Astrocyte of the spinal cord (primary cell): ENCODE data around the gene EIF2AK2.
A peak's percentile ranks its signal among the peaks of the same experiment; 100 is the strongest.

Source experiments
- DNase-seq: peaks from one replicate; pipeline ENCODE4 v3.0.0; 2011; ENCODE audit warnings: low read depth, low spot score
- H3K4me3 ChIP-seq: 2 replicates; pipeline ENCODE4 v1.5.1; 2011; ENCODE audit warnings: low read depth, mild to moderate bottlenecking, low read length, moderate library complexity
- in situ Hi-C: cut with HindIII; loops from 2 replicates; pipeline ENCODE4 v1.10.0; 2017; ENCODE audit warnings: low sequenced_read_pairs
- TF ChIP-seq, protein P1 (sequence below): IDR thresholded peaks from 2 replicates; pipeline ENCODE4 v1.5.1; 2012; ENCODE audit warnings: low read depth, mild to moderate bottlenecking, low read length, inconsistent platforms

EIF2AK2 gene

DNA sequence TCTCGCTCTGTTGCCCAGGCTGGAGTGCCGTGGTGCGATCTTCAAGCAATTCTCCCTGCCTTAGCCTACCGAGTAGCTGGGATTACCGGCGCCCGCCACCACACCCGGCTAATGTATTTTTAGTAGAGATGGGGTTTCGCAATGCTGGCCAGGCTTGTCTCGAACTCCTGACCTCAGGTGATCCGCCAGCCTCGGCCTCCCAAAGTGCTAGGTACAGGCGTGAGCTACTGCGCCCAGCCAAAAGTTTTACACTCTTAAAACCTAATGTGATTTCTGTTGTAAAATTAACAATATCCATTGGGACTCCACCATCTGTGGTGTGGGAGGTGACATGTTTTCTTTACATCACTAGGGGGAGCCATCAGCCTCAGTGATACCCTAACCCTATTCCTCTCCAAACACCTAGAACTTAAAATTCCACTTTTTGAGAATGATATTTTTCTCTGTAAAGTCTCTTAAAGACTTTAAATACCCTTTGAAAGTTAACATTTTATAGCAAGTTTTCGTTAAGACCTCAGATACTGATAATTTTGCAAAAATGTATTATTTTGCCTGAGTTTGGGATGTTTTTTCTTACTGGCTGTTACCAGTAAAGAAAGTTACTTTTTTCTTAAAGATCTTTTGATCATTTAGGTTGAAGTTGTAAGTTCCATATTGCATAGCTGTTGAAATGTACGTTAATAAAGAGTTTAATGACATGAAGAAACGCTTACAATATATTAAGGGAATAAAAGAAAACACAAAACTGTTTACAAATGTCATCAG, 11.6 kb upstream of the EIF2AK2 start:
- in situ Hi-C loops: no loop called here
- no peak overlapping the region for H3K4me3 ChIP-seq
- TF ChIP-seq, protein P1, sequence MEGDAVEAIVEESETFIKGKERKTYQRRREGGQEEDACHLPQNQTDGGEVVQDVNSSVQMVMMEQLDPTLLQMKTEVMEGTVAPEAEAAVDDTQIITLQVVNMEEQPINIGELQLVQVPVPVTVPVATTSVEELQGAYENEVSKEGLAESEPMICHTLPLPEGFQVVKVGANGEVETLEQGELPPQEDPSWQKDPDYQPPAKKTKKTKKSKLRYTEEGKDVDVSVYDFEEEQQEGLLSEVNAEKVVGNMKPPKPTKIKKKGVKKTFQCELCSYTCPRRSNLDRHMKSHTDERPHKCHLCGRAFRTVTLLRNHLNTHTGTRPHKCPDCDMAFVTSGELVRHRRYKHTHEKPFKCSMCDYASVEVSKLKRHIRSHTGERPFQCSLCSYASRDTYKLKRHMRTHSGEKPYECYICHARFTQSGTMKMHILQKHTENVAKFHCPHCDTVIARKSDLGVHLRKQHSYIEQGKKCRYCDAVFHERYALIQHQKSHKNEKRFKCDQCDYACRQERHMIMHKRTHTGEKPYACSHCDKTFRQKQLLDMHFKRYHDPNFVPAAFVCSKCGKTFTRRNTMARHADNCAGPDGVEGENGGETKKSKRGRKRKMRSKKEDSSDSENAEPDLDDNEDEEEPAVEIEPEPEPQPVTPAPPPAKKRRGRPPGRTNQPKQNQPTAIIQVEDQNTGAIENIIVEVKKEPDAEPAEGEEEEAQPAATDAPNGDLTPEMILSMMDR: peak; percentile 82
- DNase-seq: peak; percentile 59

DNA sequence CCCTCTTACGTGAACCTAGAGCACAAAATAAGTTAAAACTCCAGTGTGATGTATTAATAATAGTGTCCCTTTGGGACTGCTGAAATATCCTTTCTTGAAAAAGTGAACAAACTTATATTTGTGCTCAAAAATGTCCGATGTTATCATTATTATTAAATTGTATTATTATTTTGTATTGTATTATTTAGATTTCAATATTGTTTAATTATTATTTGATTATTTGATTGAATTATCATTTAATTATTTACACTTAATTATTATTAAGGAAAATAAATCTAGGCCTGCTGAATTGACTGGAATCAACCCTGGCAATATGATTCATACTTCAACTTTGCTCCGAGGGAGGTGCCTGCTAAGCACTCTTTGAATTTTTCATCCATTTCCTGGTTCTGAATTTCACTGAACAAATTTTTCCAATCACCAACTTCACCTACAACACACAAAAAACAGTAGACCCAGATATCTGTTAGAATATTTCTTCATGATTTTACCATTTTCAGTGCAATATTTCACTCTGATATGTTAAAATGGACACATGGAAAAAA, 10.9 kb upstream of the EIF2AK2 start:
- in situ Hi-C loops: no loop called here
- no peak overlapping the region for H3K4me3 ChIP-seq
- no peak for DNase-seq
- TF ChIP-seq, protein P1: no peak

DNA sequence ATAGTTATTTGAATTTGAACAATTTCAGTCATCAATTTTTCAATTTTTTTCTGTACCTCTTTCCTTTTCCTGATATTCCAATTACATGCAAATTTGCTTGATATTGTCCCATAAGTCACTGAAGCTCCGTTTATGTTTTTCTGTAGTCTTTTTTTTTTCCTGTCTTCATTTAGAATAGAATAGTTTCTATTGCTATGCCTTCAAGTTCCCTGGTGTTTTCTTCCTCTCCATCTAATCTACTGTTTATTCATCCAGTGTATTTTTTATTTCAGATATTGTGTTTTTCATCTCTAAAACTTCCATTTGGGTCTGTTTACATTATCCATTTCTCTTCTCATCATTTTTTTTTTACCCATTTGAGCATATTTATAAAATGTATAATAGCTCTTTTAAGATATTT, 8.0 kb upstream of the EIF2AK2 start:
- H3K4me3 ChIP-seq: no peak overlapping the region
- no peak for DNase-seq
- TF ChIP-seq, protein P1: no peak
- in situ Hi-C loops: no loop called here

DNA sequence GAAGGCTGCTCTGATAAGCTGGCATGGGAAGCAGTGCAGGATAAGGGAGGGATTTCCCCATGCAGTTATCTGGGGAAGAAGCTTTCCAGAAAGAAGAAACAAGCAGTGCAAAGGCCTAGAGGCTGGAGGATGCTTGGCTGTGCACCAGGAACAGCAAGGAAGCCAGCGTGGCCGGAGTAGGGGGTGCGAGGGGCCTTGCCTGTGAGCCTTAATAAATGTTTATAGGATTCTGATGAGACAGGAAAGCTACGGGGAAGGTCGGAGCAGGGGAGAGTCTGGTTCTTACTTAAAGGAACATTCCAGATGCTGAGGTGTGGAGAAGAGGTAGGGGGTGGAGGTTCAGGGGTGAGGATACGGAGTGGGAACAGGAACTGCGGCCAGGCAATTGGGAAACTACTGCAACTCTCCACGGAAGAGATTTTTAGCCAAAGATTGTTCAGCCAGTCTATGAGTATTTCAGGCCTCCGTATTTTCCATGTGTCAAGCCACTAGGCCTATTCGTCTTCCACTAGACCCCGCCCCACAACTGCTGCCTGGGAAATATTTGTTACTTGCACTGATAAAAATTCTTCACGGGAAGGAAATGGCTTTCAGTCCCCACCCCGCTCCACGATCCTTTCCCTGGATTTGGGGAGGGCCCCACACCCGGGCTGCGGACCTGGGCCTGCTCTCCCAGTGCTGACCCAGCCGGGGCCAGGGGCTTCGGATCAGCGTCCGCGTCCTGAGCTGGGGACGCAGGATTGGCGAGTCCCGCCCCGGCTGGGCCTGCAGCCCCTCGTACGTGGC, 516 bp downstream of the EIF2AK2 start:
- TF ChIP-seq, protein P1: no peak

DNA sequence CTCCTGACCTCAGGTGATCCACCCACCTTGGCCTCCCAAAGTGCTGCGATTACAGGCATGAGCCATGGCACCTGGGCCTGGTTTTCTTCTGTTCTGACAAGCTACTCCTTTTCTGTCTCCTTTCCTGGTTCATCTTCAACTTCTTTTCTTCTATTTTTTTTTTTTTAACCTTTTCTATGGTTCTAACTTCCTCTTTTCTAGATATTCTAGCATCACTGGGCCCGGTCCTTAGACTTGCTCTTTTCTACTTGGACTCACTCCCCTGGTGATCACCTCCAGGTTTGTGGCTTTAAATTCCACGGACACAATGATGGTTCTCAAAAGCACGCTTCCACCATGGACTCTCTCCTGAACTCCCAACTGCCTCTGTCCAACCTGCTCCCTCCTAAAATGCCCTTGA, 2.0 kb downstream of the EIF2AK2 start:
- in situ Hi-C loops: no loop called here
- H3K4me3 ChIP-seq: no peak overlapping the region
- DNase-seq: no peak
- TF ChIP-seq, protein P1: no peak

More for the DNA sequence above, 516 bp downstream of the EIF2AK2 start:
- peak overlapping the region; percentile 77 for H3K4me3 ChIP-seq
- in situ Hi-C loops: no loop called here
- DNase-seq: peak; percentile 62

DNA sequence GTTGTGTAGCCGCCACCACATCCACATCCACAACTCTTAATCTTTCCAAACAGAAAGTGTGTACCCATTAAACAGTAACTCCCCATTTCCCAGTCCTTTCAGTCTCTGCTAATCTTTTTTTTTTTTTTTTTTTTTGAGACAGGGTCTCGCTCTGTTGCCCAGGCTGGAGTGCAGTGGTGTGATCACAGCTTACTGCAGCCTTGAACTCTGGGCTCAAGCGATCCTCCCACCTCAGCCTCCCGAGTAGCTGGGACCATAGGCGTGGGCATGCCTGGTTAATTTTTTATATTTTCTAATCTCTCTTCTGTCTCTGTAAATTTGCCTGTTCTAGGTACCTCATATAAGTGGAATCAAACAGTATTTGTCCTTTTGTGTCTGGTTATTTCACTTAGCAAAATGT, 3.6 kb downstream of the EIF2AK2 start:
- in situ Hi-C loops: no loop called here
- TF ChIP-seq, protein P1: no peak
- H3K4me3 ChIP-seq: no peak overlapping the region
- DNase-seq: no peak
